ENCODE measurements around the gene SLC6A7. TPM values are rescaled to one million over a fixed set of nuclear protein-coding genes. Genes with fewer than 3 reads are reported as not detected.

The SLC6A7 gene
- total RNA-seq, 1 experiment from 2014 or later = 0.04 TPM

- Mint-ChIP-seq H3K27ac (no peak overlapping the region), H3K27me3 (ENCODE audit: low read depth) (peaks cover 36% of the 10 kb centered on the region), H3K4me3 (no peak overlapping the region), H3K4me1 (peaks cover 21% of the 10 kb centered on the region), H3K9me3 (no peaks in the 10 kb centered on the region), H3K36me3 (no peaks in the 10 kb centered on the region)
- TF ChIP-seq GTF2I (CRISPR knock-in tag; conservative IDR thresholded peaks at IDR 0.05) (0 out of 2 replicates have a peak, but pooled peaks have one; percentile 18), IRF2 (CRISPR knock-in tag; IDR thresholded peaks at IDR 0.05; ENCODE audit: borderline replicate concordance, low read depth) (no peak)
- ATAC-seq (no peak), DNase-seq (ENCODE audit: low spot score) (no peak)
- POLR2A ChIA-PET = no interaction called here
- CTCF ChIA-PET = no interaction called here
Observed at GRCh38 chr5:150182774-150183173, 7.1 kb upstream of the SLC6A7 start.

GRCh38 chr5:150183436-150183835, 6.4 kb upstream of the SLC6A7 start:
- Mint-ChIP-seq H3K36me3 (no peaks in the 10 kb centered on the region), H3K27ac (no peak overlapping the region), H3K27me3 (ENCODE audit: low read depth) (peaks cover 43% of the 10 kb centered on the region), H3K4me1 (peaks cover 21% of the 10 kb centered on the region), H3K4me3 (no peak overlapping the region), H3K9me3 (no peaks in the 10 kb centered on the region)
- ATAC-seq (no peak), DNase-seq (ENCODE audit: low spot score) (no peak)
- ChIA-PET POLR2A (no interaction called here), CTCF (interaction anchor here (1.2 to 2.1 kb wide), 2 partner anchors 8 to 21 kb away, joined by 4 to 13 read pairs; no protein-coding TSS in a partner anchor)
- TF ChIP-seq HMGXB4 (CRISPR knock-in tag; IDR thresholded peaks at IDR 0.05) = no peak
- no peak for TF ChIP-seq CDX4 (CRISPR knock-in tag; IDR thresholded peaks at IDR 0.05; ENCODE audit: borderline replicate concordance)
- TF ChIP-seq ZNF219 (CRISPR knock-in tag; IDR thresholded peaks at IDR 0.05; ENCODE audit: borderline replicate concordance) = no peak
- no peak for TF ChIP-seq TEAD4 (CRISPR knock-in tag; IDR thresholded peaks at IDR 0.05)
- no peak for TF ChIP-seq AFF4 (CRISPR knock-in tag; IDR thresholded peaks at IDR 0.05; ENCODE audit: borderline replicate concordance)
- no peak for TF ChIP-seq MXD4 (CRISPR knock-in tag; IDR thresholded peaks at IDR 0.05; ENCODE audit: borderline replicate concordance)
- no peak for TF ChIP-seq ATF2 (CRISPR knock-in tag; IDR thresholded peaks at IDR 0.05; ENCODE audit: borderline replicate concordance, low read depth)
- no peak for TF ChIP-seq GABPB1 (CRISPR knock-in tag; IDR thresholded peaks at IDR 0.05)
- no peak for TF ChIP-seq CBFB (CRISPR knock-in tag; IDR thresholded peaks at IDR 0.05; ENCODE audit: low read depth)
- no peak for TF ChIP-seq ZNF138 (CRISPR knock-in tag; conservative IDR thresholded peaks at IDR 0.05)
- no peak for TF ChIP-seq SP1 (CRISPR knock-in tag; conservative IDR thresholded peaks at IDR 0.05)
- TF ChIP-seq GTF2I (CRISPR knock-in tag; conservative IDR thresholded peaks at IDR 0.05) = no peak
- TF ChIP-seq STAT6 (CRISPR knock-in tag; conservative IDR thresholded peaks at IDR 0.05; ENCODE audit: low read depth) = no peak
- no peak for TF ChIP-seq JAZF1 (CRISPR knock-in tag; IDR thresholded peaks at IDR 0.05)
- no peak for TF ChIP-seq OVOL2 (CRISPR knock-in tag; IDR thresholded peaks at IDR 0.05; ENCODE audit: borderline replicate concordance)
- no peak for TF ChIP-seq AR (CRISPR knock-in tag; IDR thresholded peaks at IDR 0.05)
- TF ChIP-seq TP53 (CRISPR knock-in tag; IDR thresholded peaks at IDR 0.05) = no peak

Data from WTC11 (cell line).